SH-SY5Y (cell line): Measurements from ENCODE around the gene MCFD2.

Experiments used
- GATA2 ChIP-seq: IDR thresholded peaks from 2 replicates; pipeline ENCODE4 v1.6.1; 2011; ENCODE audit warnings: mild to moderate bottlenecking, low read depth, low read length
- GATA3 ChIP-seq: IDR thresholded peaks from 2 replicates; pipeline ENCODE4 v1.6.1; 2011; ENCODE audit warnings: low read depth, mild to moderate bottlenecking, low read length, moderate library complexity

- no peak for TF ChIP-seq GATA2
- no peak for TF ChIP-seq GATA3
These were observed 16.6 kb downstream of the MCFD2 start for GRCh38 chr2:46899053-46899452.
